Vagina (tissue), 2 donors: ENCODE measurements around the gene CD22.

Experiments
- POLR2A ChIP-seq, 2 donors: fragments of 450-650 bp; IDR thresholded peaks; one replicate each; pipeline ENCODE4 v1.6.1; 2017; ENCODE audit warnings: antibody characterized with exemption in 2 of 2, mild to moderate bottlenecking in 2 of 2, moderate library complexity in 2 of 2
- POLR2AphosphoS5 ChIP-seq, 2 donors: sonication (generic); formaldehyde crosslinking; IDR thresholded peaks; one replicate each; pipeline ENCODE4 v1.9.0; 2017; ENCODE audit warnings: antibody characterized with exemption in 2 of 2, mild to moderate bottlenecking in 2 of 2, low read depth in 1 of 2; ENCODE audit not compliant: insufficient read depth in 1 of 2
- TF ChIP-seq, protein P1 (sequence below), 3 experiments: fragments of 450-650 bp in 2 of 3; fragments of 200-600 bp in 1 of 3; sonication (generic) in 1 of 3; IDR thresholded peaks; one replicate each; pipeline ENCODE4 v1.5.1; 2017 to 2019; ENCODE audit warnings: antibody characterized with exemption in 3 of 3, mild to moderate bottlenecking in 2 of 3, moderate library complexity in 2 of 3

DNA sequence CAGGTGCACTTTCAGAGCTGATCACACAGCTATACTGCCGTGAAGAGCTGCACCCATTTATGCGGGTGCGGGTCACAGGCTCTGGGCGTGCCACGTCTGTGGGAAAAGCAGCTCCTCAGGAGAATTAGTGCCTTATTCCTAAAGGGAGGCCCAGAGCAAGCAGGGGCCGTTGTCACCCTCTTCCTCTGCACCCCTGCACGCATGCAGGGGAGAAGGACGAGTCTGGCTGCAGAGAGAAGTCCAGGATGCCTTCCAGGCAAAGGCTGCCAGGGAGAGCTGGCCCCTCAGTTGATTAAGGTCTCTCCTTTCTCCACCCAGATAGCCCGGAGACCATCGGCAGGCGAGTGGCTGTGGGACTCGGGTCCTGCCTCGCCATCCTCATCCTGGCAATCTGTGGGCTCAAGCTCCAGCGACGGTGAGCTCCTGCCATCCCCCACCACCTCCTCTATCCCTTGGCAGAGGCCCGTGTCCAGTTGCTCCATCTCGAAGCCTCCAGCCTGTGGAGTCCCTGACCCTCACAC, 15.6 kb downstream of the CD22 start:
- TF ChIP-seq, protein P1, sequence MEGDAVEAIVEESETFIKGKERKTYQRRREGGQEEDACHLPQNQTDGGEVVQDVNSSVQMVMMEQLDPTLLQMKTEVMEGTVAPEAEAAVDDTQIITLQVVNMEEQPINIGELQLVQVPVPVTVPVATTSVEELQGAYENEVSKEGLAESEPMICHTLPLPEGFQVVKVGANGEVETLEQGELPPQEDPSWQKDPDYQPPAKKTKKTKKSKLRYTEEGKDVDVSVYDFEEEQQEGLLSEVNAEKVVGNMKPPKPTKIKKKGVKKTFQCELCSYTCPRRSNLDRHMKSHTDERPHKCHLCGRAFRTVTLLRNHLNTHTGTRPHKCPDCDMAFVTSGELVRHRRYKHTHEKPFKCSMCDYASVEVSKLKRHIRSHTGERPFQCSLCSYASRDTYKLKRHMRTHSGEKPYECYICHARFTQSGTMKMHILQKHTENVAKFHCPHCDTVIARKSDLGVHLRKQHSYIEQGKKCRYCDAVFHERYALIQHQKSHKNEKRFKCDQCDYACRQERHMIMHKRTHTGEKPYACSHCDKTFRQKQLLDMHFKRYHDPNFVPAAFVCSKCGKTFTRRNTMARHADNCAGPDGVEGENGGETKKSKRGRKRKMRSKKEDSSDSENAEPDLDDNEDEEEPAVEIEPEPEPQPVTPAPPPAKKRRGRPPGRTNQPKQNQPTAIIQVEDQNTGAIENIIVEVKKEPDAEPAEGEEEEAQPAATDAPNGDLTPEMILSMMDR (IDR thresholded peaks at IDR 0.05): no peak
- TF ChIP-seq POLR2A (IDR thresholded peaks at IDR 0.05) (no peak), POLR2AphosphoS5 (IDR thresholded peaks at IDR 0.05; ENCODE audit: insufficient read depth in 1 of 2, low read depth in 1 of 2) (no peak)
